ENCODE results near the gene SF3A1. TPM values are rescaled to one million over a fixed set of nuclear protein-coding genes. Genes with fewer than 3 reads are reported as not detected.
A peak's percentile ranks its signal among the peaks of the same experiment; 100 is the strongest.

Gene SF3A1
- total RNA-seq, 2 donors from 2014 or later = 134 to 146 TPM

- no peak for ATAC-seq
- intact Hi-C loops (cut with DNase I, micrococcal nuclease) = no loop called here
- DNase-seq = no peak
Measured at GRCh38 chr22:30297276-30297990, 59.3 kb downstream of the SF3A1 start.

GRCh38 chr22:30296833-30297232 is 59.9 kb downstream of the SF3A1 start:
- ATAC-seq = no peak
- intact Hi-C loops (cut with DNase I, micrococcal nuclease) = no loop called here
- DNase-seq = no peak

- intact Hi-C loops (cut with DNase I, micrococcal nuclease) = no loop called here
- ATAC-seq (no peak), DNase-seq (no peak)
Measured at GRCh38 chr22:30296324-30296723, 60.4 kb downstream of the SF3A1 start.

GRCh38 chr22:30295576-30295975 is 61.1 kb downstream of the SF3A1 start:
- no peak for DNase-seq
- ATAC-seq = no peak
- intact Hi-C loops (cut with DNase I, micrococcal nuclease) = no loop called here

GRCh38 chr22:30294830-30295229 is 61.9 kb downstream of the SF3A1 start:
- no peak for ATAC-seq
- DNase-seq = no peak
- intact Hi-C loops (cut with DNase I, micrococcal nuclease) = no loop called here

- DNase-seq (no peak), ATAC-seq (no peak)
Measured at GRCh38 chr22:30294066-30294465, 62.6 kb downstream of the SF3A1 start.

GRCh38 chr22:30293026-30293425 is 63.7 kb downstream of the SF3A1 start:
- DNase-seq = no peak
- no peak for ATAC-seq
- intact Hi-C loops (cut with DNase I, micrococcal nuclease) = no loop called here

More at GRCh38 chr22:30294066-30294465, 62.6 kb downstream of the SF3A1 start:
- intact Hi-C loops (cut with DNase I, micrococcal nuclease) = no loop called here

GRCh38 chr22:30292069-30292970 is 64.4 kb downstream of the SF3A1 start:
- intact Hi-C loops (cut with DNase I, micrococcal nuclease) = no loop called here
- no peak for DNase-seq
- ATAC-seq = no peak

GRCh38 chr22:30291058-30291892 is 65.4 kb downstream of the SF3A1 start:
- DNase-seq = peak; percentile 55 to 88
- intact Hi-C loops (cut with DNase I, micrococcal nuclease) = no loop called here
- no peak for ATAC-seq

- intact Hi-C loops (cut with DNase I, micrococcal nuclease) = no loop called here
- no peak for ATAC-seq
- DNase-seq = no peak
Measured at GRCh38 chr22:30290342-30291057, 66.2 kb downstream of the SF3A1 start.

- ATAC-seq (peak; percentile 0), DNase-seq (no peak)
- intact Hi-C loops (cut with DNase I, micrococcal nuclease) = loop anchor here in 1 of 2 donors (2.0 kb wide), 2 partner anchors 37 to 69 kb away; partner anchors contain the start of gene TBC1D10A
Measured at GRCh38 chr22:30289980-30290313, 66.7 kb downstream of the SF3A1 start.

GRCh38 chr22:30289141-30289979 is 67.3 kb downstream of the SF3A1 start, which contains the start of gene CASTOR1:
Gene CASTOR1 (minus strand): TSS chr22:30289505. CDS start chr22:30289497, 8 bp downstream.
- intact Hi-C loops (cut with DNase I, micrococcal nuclease) = loop anchor here in 1 of 2 donors (2.0 kb wide), 2 partner anchors 37 to 69 kb away; partner anchors contain the start of gene TBC1D10A
- ATAC-seq = peak; percentile 83

GRCh38 chr22:30288419-30289140 is 68.1 kb downstream of the SF3A1 start:
- no peak for DNase-seq
- no peak for ATAC-seq
- intact Hi-C loops (cut with DNase I, micrococcal nuclease) = loop anchor here in 1 of 2 donors (2.0 kb wide), 2 partner anchors 38 to 70 kb away; partner anchors contain the start of gene TBC1D10A

More at GRCh38 chr22:30289141-30289979, 67.3 kb downstream of the SF3A1 start, which contains the start of gene CASTOR1:
- peak; percentile 99 for DNase-seq

- ATAC-seq (peak; percentile 60), DNase-seq (peak; percentile 87 to 91)
- intact Hi-C loops (cut with DNase I, micrococcal nuclease) = loop anchor here in 1 of 2 donors (2.0 kb wide), 3 partner anchors 39 to 101 kb away; partner anchors contain the start of gene TBC1D10A
Measured at GRCh38 chr22:30287648-30288418, 68.9 kb downstream of the SF3A1 start.

GRCh38 chr22:30286813-30287647 is 69.7 kb downstream of the SF3A1 start:
- intact Hi-C loops (cut with DNase I, micrococcal nuclease) = loop anchor here in 1 of 2 donors (2.0 kb wide), 1 partner anchor 102 kb away; no protein-coding TSS in a partner anchor
- ATAC-seq = peak; percentile 24
- DNase-seq = peak; percentile 71 to 84

Data from left colon (tissue), 2 donors.